Heart left ventricle (tissue), 16 donors: ENCODE measurements around the gene FOXK1. TPM values are rescaled to one million over a fixed set of nuclear protein-coding genes. Genes with fewer than 3 reads are reported as not detected.

ENCODE experiments used
- ATAC-seq, 4 donors: fragments of 200-7000 bp; cut with Tn5 transposase; one replicate each; pipeline ENCODE4 v1.9.1; 2020 to 2022; ENCODE audit warnings: moderate library complexity in 4 of 4, mild to moderate bottlenecking in 3 of 4, moderate number of reproducible peaks in 1 of 4
- DNase-seq, 5 donors: peaks; one replicate each; pipeline ENCODE4 v3.0.0-alpha.2; 2020
- H3K27ac ChIP-seq, 12 donors: fragments of 200-600 bp; sonication (generic) in 4 of 12; one replicate each; pipeline versions ENCODE4 v1.5.0 to v1.8.0; 2016 to 2022; ENCODE audit warnings: mild to moderate bottlenecking in 2 of 12
- H3K27me3 ChIP-seq, 9 donors: fragments of 200-600 bp; sonication (generic) in 2 of 9; one replicate each; pipeline versions ENCODE4 v1.5.1 to v1.8.0; 2016 to 2022; ENCODE audit warnings: mild to moderate bottlenecking in 3 of 9
- H3K36me3 ChIP-seq, 9 donors: fragments of 200-600 bp; sonication (generic) in 2 of 9; one replicate each; pipeline versions ENCODE4 v1.5.0 to v1.8.0; 2018 to 2022; ENCODE audit warnings: mild to moderate bottlenecking in 2 of 9
- H3K4me1 ChIP-seq, 12 donors: fragments of 200-600 bp; sonication (generic) in 4 of 12; one replicate each; pipeline versions ENCODE4 v1.5.0 to v1.8.0; 2016 to 2022; ENCODE audit warnings: mild to moderate bottlenecking in 3 of 12
- H3K4me3 ChIP-seq, 12 donors: fragments of 200-600 bp; sonication (generic) in 4 of 12; one replicate each; pipeline versions ENCODE4 v1.5.0 to v1.8.0; 2017 to 2022; ENCODE audit warnings: mild to moderate bottlenecking in 9 of 12, moderate library complexity in 4 of 12
- H3K9me3 ChIP-seq, 12 donors: fragments of 200-600 bp; sonication (generic) in 4 of 12; one replicate each; pipeline versions ENCODE4 v1.5.0 to v1.8.0; 2016 to 2022; ENCODE audit warnings: mild to moderate bottlenecking in 1 of 12
- POLR2A ChIP-seq, 2 donors: fragments of 450-650 bp; IDR thresholded peaks; one replicate each; pipeline ENCODE4 v1.6.1; 2017; ENCODE audit warnings: antibody characterized with exemption in 2 of 2, mild to moderate bottlenecking in 2 of 2, moderate library complexity in 2 of 2
- WGBS, 4 donors: extraction: QIAGEN DNeasy Blood & Tissue Kit in 2 of 4; methylation state at CpG; one replicate each; pipeline versions ENCODE4 v1.1.5 to v1.1.7; 2013 to 2018; 5-methylcytosine and 5-hydroxymethylcytosine counted together
- intact Hi-C, 10 donors: fragments of 100-400 bp; cut with DNase I; formaldehyde crosslinking; loops; one replicate each; pipeline versions ENCODE4 v1.11.1 to v1.14.2; 2022
- polyA plus RNA-seq, 2 donors: library from polyadenylated mRNA; stranded (reverse); fragments of 200-250 nt; gene quantifications; one replicate each; pipeline ENCODE4 v1.2.3, GENCODE V29; 2013
- total RNA-seq, 9 donors: library from RNA; depleted of rRNA in 2 of 9; stranded (reverse); fragments of >200 nt in 2 of 9; fragmentation: NEBNext Ultra II Directional in 3 of 9; extraction: Animal tissue kit (Norgen Biotek cat#: 25700) in 3 of 9; gene quantifications; one replicate each; pipeline versions ENCODE4 v1.1.0 to v1.2.4, GENCODE V29; 2016 to 2023
- TF ChIP-seq, protein P1 (sequence below), 12 donors: fragments of 200-600 bp; sonication (generic) in 4 of 12; IDR thresholded peaks; one replicate each; pipeline versions ENCODE4 v1.5.0 to v1.8.0; 2018 to 2022; ENCODE audit warnings: antibody characterized with exemption in 12 of 12, mild to moderate bottlenecking in 5 of 12
- donor health status: ischemic (EF 13 %, LVEDD 7.1; RV severe dilation, severe dysfunction).
- donor health status: healthy with polysubstance abuse.
- donor health status: DM: no; HTN: yes; CAD: no.
- donor health status: DM: no; HTN: no; CAD: no.
- donor health status: ischemic (EF 25% LVEDD 6.9; RV normal size, moderate dysfunction).
- donor health status: ischemic (EF 25% LVEDD 5.7; RV mildly dilated, moderate dysfunction).
- donor health status: healthy.
- donor health status: DM: yes; HTN: yes; CAD: no.
- donor health status: ischemic (EF 35%, LVEDD 5.7; RV mildly dilated, moderate dysfunction).
- donor health status: nonischemic (EF 11% LVEDD 7.7; RV severe dilation, severe dysfunction).
- donor health status: DM: yes; HTN: yes; CAD: no.
- donor health status: PGD.
- donor health status: ischemic (EF 29% LVEDD 5.4; RV normal size, mild dysfunction).
- donor health status: nonischemic (EF 23%, LVEDD 6.1; RV moderate dilation, normal function).

The FOXK1 gene
- total and polyA plus RNA-seq, 11 donors, result 9.3 to 43.7 (median 19.8) TPM

DNA sequence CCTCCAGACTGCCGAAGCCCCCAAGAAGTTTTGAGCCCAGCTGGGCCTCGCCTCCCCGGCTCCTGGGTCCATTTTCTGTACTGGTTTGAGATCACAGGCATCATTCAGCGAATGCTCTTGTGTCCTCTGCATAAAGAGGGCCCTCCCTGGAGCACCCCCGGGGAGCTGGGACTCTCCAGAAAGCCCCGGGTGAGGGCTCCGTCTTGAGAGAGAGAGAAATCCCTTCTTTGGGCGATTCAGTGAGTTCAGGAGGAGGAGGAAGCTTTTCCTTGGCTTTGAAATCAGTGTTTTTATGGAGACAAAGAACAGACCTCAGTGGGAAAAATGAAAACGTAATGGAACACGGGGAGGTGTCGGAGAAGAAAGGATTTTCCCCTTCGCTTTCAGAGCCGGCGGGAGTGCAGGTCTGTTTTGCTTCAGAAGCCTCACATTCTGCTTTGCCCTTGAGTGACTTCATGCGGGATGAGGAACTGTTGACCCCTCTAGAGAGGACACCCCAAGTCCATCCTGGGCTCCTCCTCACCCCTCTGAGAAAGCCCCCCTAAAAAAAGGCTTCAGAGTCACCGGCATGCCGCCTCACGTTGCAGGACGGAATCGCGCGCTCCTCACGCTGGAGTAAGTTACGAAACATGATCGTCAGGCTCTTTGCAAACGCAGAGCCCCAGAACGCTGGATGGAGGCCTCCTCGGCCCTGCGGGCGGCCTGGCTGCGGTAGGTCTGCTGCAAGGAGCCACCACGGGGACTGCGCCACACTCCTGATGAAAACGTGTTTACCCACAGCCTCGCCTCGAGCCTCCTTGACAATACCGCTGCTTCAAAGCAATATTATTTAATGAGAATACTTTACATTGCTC lies 84.8 kb downstream of the FOXK1 start:
- Histone ChIP-seq H3K4me1 (peaks cover 0 to 24% (median 6%) of the 10 kb centered on the region in 12 donors), H3K4me3 (no peak overlapping the region), H3K27me3 (no peaks in the 10 kb centered on the region), H3K36me3 (peaks cover 0 to 54% (median 42%) of the 10 kb centered on the region in 9 donors), H3K9me3 (no peaks in the 10 kb centered on the region), H3K27ac (peak overlapping the region in 1 of 12 donors; percentile 94)
- DNase-seq (peak in 1 of 5 donors; percentile 5), ATAC-seq (no peak)
- TF ChIP-seq, protein P1, sequence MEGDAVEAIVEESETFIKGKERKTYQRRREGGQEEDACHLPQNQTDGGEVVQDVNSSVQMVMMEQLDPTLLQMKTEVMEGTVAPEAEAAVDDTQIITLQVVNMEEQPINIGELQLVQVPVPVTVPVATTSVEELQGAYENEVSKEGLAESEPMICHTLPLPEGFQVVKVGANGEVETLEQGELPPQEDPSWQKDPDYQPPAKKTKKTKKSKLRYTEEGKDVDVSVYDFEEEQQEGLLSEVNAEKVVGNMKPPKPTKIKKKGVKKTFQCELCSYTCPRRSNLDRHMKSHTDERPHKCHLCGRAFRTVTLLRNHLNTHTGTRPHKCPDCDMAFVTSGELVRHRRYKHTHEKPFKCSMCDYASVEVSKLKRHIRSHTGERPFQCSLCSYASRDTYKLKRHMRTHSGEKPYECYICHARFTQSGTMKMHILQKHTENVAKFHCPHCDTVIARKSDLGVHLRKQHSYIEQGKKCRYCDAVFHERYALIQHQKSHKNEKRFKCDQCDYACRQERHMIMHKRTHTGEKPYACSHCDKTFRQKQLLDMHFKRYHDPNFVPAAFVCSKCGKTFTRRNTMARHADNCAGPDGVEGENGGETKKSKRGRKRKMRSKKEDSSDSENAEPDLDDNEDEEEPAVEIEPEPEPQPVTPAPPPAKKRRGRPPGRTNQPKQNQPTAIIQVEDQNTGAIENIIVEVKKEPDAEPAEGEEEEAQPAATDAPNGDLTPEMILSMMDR (IDR thresholded peaks at IDR 0.05), result no peak
- TF ChIP-seq POLR2A (IDR thresholded peaks at IDR 0.05), result no peak
- intact Hi-C loops, result no loop called here
- WGBS, 4 donors, result 90 to 93% (median 91%) methylated on average over 37 of the region's 37 CpGs

DNA sequence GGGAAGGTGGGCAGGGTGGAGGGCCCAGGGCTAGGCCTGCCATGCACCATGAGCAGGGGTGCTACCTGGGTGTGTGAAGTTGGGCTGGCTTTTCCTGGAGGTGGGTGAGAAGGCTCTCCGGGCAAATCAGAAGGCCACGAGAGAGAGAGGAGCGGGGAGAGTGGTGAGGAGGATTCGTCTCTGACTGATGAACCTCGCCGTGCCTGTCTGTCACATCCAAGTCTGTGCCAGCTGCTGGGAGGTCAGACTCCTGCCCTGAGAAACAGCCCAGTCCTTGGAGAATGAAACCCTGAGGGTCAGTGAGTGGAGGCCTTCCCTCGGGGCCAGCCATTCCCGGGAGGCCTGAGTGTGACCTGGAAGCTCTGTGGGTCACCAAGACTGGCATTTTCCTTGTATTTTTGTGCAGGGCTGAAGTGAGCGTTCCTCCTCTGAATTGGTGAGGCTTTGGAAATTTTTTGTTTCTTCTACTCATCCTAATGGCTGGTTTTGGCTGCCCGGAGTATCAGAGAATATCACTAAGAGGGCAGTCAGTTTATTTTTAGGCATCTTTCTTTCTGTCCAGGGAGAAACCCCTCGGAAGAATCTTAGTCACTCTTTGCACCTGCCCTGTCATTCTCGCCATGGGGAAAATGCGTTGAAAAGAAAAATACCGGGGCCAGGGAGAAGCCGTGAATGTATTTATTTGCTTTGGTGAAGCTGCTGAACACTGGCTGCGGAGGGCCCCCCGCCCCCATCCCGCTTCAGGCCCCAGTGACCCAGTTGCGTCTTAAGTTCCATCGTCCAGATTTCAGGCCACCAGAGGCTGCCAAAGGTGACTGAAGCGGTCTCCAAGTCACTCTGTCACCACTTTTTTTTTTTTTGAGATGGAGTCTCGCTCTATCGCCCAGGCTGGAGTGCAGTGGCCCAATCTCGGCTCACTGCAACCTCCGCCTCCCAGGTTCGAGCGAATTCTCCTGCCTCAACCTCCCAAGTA lies 86.8 kb downstream of the FOXK1 start:
- TF ChIP-seq, protein P1 (IDR thresholded peaks at IDR 0.05), result no peak
- no peak for TF ChIP-seq POLR2A (IDR thresholded peaks at IDR 0.05)
- Histone ChIP-seq H3K27ac (peak overlapping the region in 1 of 12 donors; percentile 94), H3K4me1 (peaks cover 0 to 25% (median 9%) of the 10 kb centered on the region in 12 donors), H3K36me3 (peaks cover 0 to 34% (median 22%) of the 10 kb centered on the region in 9 donors), H3K4me3 (no peak overlapping the region), H3K27me3 (no peaks in the 10 kb centered on the region), H3K9me3 (no peaks in the 10 kb centered on the region)
- intact Hi-C loops, result no loop called here
- ATAC-seq, result no peak
- WGBS, 4 donors, result 81 to 83% (median 82%) methylated on average over 27 of the region's 27 CpGs
- peak in 1 of 5 donors; percentile 5 for DNase-seq

DNA sequence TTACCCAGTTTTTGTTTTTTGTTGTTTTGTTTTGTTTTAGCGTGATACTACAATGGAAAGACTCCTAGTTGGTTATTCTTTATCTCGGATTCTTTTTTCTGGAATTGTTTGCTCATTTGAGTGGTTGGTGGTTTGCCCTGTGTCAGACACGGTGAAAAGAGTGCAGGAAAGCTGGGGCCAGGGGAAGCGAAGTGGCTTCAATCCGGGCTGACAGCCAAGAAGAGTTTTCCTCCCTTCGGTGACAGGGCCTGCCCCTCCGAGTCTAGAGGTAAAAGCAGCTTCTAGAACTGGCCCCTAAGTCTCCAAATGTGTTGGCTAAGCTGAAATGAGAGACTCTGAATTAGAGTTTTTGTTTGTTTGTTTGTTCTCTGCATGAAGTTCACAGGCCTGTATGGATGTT lies 87.7 kb downstream of the FOXK1 start:
- intact Hi-C loops, result no loop called here
- no peak for ATAC-seq
- Histone ChIP-seq H3K27ac (peak overlapping the region in 2 of 12 donors; percentile 0 to 94), H3K36me3 (peaks cover 0 to 25% (median 13%) of the 10 kb centered on the region in 9 donors), H3K4me1 (peaks cover 0 to 34% (median 15%) of the 10 kb centered on the region in 12 donors), H3K4me3 (no peak overlapping the region), H3K9me3 (no peaks in the 10 kb centered on the region), H3K27me3 (no peaks in the 10 kb centered on the region)
- DNase-seq, result peak in 1 of 5 donors; percentile 6
- TF ChIP-seq, protein P1 (IDR thresholded peaks at IDR 0.05), result no peak
- TF ChIP-seq POLR2A (IDR thresholded peaks at IDR 0.05), result no peak
- WGBS, 4 donors, result 17 to 26% (median 20%) methylated on average over 7 of the region's 7 CpGs
